Measurements from ENCODE around the gene LGR5.

Gene LGR5

GRCh38 chr12:71599210-71599609, 159.6 kb downstream of the LGR5 start:
- no peak for DNase-seq (ENCODE audit: low read depth)

GRCh38 chr12:71601546-71601945, 161.9 kb downstream of the LGR5 start:
- DNase-seq (ENCODE audit: low read depth) = no peak

GRCh38 chr12:71602761-71603577, 163.4 kb downstream of the LGR5 start:
- no peak for DNase-seq (ENCODE audit: low read depth)

GRCh38 chr12:71605039-71605438, 165.4 kb downstream of the LGR5 start:
- no peak for DNase-seq (ENCODE audit: low read depth)

GRCh38 chr12:71607494-71608330, 168.1 kb downstream of the LGR5 start:
- DNase-seq (ENCODE audit: low read depth) = no peak

GRCh38 chr12:71610031-71610795, 170.6 kb downstream of the LGR5 start:
- DNase-seq (ENCODE audit: low read depth) = no peak

GRCh38 chr12:71621938-71622337, 182.3 kb downstream of the LGR5 start:
- DNase-seq (ENCODE audit: low read depth) = no peak

GRCh38 chr12:71625476-71625875, 185.9 kb downstream of the LGR5 start:
- DNase-seq (ENCODE audit: low read depth) = no peak

- DNase-seq (ENCODE audit: low read depth) = no peak
Measured at GRCh38 chr12:71626098-71626497, 186.5 kb downstream of the LGR5 start.

GRCh38 chr12:71626768-71627167, 187.2 kb downstream of the LGR5 start:
- no peak for DNase-seq (ENCODE audit: low read depth)

- DNase-seq (ENCODE audit: low read depth) = no peak
Measured at GRCh38 chr12:71627438-71628002, 187.9 kb downstream of the LGR5 start.

Data from GM04503 (cell line).